Large intestine (tissue), 3 donors: ENCODE results near the gene KCTD3. TPM values are rescaled to one million over a fixed set of nuclear protein-coding genes. Genes with fewer than 3 reads are reported as not detected.

Source experiments
- DNase-seq, 2 donors: peaks; one replicate each; pipeline versions ENCODE4 v3.0.0 to v3.0.0-alpha.2; 2013
- H3K27ac ChIP-seq: one replicate; pipeline ENCODE4 v1.5.1; 2013; ENCODE audit warnings: low read length
- H3K27me3 ChIP-seq: 2 replicates; pipeline ENCODE4 v1.6.1; 2013; ENCODE audit warnings: low read length; ENCODE audit not compliant: control insufficient read depth, insufficient read depth
- H3K36me3 ChIP-seq: 2 replicates; pipeline ENCODE4 v1.6.1; 2013; ENCODE audit warnings: low read length; ENCODE audit not compliant: control insufficient read depth, insufficient read depth
- H3K4me1 ChIP-seq: one replicate; pipeline ENCODE4 v1.6.1; 2013; ENCODE audit warnings: low read length; ENCODE audit not compliant: control insufficient read depth, insufficient read depth
- H3K4me3 ChIP-seq: one replicate; pipeline ENCODE4 v1.5.1; 2013; ENCODE audit warnings: low read length
- H3K9me3 ChIP-seq: one replicate; pipeline ENCODE4 v1.6.1; 2013; ENCODE audit warnings: mild to moderate bottlenecking, low read depth, low read length, moderate library complexity; ENCODE audit not compliant: control insufficient read depth
- WGBS: methylation state at CpG from one replicate; pipeline ENCODE4 v1.1.5; 2013; ENCODE audit warnings: low lambda C conversion rate; ENCODE audit not compliant: insufficient coverage; 5-methylcytosine and 5-hydroxymethylcytosine counted together
- polyA plus RNA-seq: library from polyadenylated mRNA; unstranded; fragments of 120-200 nt; gene quantifications from one replicate; pipeline ENCODE4 v1.2.1, GENCODE V29; 2013

The KCTD3 gene
- polyA plus RNA-seq, 1 donor: 72.0 TPM

DNA sequence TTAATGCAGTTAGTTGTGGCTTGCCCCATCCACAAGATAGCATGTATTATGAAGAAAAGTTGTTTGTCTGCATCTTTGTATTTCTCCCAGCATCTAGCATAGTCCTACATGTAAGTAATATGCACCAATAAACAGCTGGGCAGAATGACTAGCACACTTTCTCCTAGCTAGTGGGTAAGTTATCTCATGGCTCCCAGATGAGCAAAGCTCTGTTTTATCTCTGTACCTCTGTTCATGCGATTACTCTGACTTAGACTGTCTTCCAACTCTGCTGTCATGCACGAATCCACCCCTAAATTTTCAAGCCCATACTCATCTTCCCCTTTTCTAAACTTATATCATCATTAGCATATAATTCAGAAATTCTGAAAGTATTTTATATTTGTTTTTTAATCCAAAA, 37.5 kb upstream of the KCTD3 start:
- no peaks in the 10 kb centered on the region for H3K36me3 ChIP-seq
- H3K27ac ChIP-seq: no peak overlapping the region
- no peak overlapping the region for H3K4me3 ChIP-seq
- no peaks in the 10 kb centered on the region for H3K4me1 ChIP-seq
- no peaks in the 10 kb centered on the region for H3K9me3 ChIP-seq
- H3K27me3 ChIP-seq: no peaks in the 10 kb centered on the region
- no peak for DNase-seq
- 87% methylated on average over 2 of the region's 2 CpGs for WGBS

DNA sequence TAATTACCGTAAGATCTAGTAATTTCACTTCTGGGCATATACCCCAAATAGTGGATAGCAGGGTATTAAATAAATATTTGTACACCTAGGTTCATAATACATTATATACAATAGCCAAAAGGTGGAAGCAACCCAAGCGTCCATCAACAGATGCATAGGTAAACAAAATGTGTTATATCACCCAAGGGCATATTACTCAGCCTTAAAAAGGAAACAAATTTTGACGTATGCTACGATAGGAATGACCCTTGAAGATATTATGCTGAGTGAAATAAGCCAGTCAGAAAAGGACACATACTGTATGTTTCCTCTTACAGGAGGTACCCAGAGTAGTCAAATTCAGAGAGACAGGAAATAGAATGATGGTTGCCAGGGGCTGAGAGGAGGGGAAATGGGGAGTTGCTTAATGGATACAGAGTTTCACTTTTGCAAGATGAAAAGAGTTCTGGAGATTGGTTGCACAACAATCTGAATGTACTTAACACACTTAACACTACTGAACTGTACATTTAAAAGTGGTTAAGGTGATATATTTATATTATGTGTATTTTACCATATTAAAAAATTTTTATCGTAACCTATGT, 36.6 kb upstream of the KCTD3 start:
- Histone ChIP-seq H3K27ac (no peak overlapping the region), H3K36me3 (no peaks in the 10 kb centered on the region), H3K4me3 (no peak overlapping the region), H3K27me3 (no peaks in the 10 kb centered on the region), H3K4me1 (no peaks in the 10 kb centered on the region), H3K9me3 (no peaks in the 10 kb centered on the region)
- WGBS: no CpG with 5 or more reads among the region's 5 CpGs
- DNase-seq: no peak

DNA sequence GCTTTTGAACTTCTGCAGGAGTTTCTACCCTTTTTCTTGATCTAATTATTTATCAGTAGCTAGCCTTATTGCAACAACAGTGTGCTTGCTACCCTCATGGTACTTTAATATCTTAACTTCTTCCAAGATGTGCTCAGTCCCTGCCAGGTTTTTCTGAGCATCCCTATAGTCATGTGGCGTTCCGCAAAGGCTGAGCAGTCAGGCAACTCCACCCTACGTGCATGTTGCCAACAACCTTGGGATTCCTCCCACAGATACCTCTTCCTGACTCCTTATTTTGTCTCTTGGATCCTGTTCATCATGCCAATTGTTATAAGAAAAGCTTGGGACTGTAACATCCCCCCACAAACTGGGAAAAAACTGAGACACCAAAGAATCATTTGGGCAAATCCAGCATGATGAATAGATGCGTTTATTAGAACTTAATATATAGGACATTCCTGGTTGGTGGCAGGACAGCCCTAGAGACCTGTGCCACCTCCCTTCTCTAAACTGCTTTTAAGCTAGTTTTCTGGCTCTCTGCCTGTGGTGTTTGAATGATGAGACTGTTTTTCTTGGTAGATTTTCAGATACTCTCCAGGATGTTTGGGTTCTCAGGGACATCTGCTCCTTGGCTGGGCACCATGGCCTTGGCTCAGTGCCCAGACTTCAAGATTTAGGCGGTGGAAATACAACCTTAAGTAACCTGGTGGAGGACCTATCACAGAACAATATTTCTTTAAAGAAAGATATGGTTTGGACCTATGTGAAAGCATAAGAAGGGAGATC, 27.1 kb upstream of the KCTD3 start:
- H3K27ac ChIP-seq: no peak overlapping the region
- no peaks in the 10 kb centered on the region for H3K27me3 ChIP-seq
- no peak overlapping the region for H3K4me3 ChIP-seq
- DNase-seq: no peak
- H3K4me1 ChIP-seq: peaks cover 3% of the 10 kb centered on the region
- peaks cover 6% of the 10 kb centered on the region for H3K9me3 ChIP-seq
- WGBS: 100% methylated on average over 1 of the region's 5 CpGs
- H3K36me3 ChIP-seq: no peaks in the 10 kb centered on the region

DNA sequence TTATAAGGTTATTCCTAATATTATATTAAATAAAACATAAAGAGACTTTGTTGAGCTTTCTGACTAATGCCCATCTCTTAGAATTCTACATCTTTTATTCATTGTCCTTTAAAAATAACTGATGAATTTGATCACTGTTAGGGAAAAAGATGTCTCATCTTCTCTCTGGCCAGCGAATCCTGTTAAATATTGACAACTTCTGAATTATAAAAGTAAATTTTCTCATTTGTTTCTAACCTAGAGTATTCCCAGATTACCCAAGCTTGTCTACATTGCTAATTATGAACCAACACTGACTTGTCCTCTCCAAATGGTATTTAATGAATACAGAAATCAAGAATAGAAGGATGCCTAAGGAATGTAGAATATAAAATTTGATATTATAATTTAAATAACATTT, 24.8 kb upstream of the KCTD3 start:
- peak overlapping the region; percentile 75 for H3K27ac ChIP-seq
- no peak overlapping the region for H3K4me3 ChIP-seq
- no peak for DNase-seq
- H3K4me1 ChIP-seq: peaks cover 3% of the 10 kb centered on the region
- H3K9me3 ChIP-seq: peaks cover 6% of the 10 kb centered on the region
- no peaks in the 10 kb centered on the region for H3K36me3 ChIP-seq
- WGBS: 100% methylated on average over 1 of the region's 1 CpG
- no peaks in the 10 kb centered on the region for H3K27me3 ChIP-seq

DNA sequence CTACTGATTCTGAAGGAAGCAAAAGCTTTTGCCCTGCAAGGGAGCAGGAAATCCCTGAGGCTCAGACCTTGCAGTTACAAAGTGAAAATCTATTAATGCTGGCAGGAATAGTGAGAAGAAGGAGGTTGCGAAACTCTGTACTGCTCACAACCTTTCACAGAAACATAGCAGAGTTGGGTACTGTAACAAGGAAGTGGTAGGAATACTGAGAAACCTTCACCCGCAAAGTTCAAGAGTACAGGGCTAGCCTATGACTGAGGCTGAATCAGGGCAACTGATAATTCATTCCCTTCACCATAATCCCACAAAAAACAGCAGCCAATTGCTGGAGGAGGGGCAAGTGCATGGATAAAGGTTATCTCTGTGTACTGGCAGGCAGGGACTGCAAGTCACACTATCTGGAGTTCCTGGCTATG, 23.9 kb upstream of the KCTD3 start:
- H3K9me3 ChIP-seq: peaks cover 6% of the 10 kb centered on the region
- H3K36me3 ChIP-seq: no peaks in the 10 kb centered on the region
- H3K27ac ChIP-seq: peak overlapping the region; percentile 75
- H3K27me3 ChIP-seq: no peaks in the 10 kb centered on the region
- DNase-seq: peak; percentile 71 to 83
- H3K4me3 ChIP-seq: no peak overlapping the region
- no CpG with 5 or more reads among the region's 2 CpGs for WGBS
- peaks cover 3% of the 10 kb centered on the region for H3K4me1 ChIP-seq

DNA sequence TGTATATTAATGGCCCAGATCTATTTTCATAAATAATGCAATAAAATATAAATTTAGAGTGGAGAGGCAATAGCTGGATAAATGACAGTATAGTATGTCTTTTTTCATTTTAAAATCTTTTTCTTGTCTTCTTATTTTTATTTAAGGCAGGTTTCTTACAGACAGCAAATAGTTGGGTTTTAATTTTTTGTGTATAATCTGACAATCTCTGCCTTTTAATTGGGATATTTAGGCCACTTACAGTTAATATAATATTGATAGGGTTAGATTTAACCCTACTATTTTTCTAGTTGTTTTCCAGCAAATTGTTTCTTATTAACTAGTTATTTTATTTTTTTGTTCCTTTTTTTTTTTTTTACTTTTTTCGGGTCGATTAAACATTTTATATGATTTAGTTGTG, 23.3 kb upstream of the KCTD3 start:
- WGBS: 100% methylated on average over 1 of the region's 2 CpGs
- H3K36me3 ChIP-seq: no peaks in the 10 kb centered on the region
- peaks cover 6% of the 10 kb centered on the region for H3K9me3 ChIP-seq
- no peaks in the 10 kb centered on the region for H3K27me3 ChIP-seq
- H3K27ac ChIP-seq: peak overlapping the region; percentile 17
- H3K4me3 ChIP-seq: no peak overlapping the region
- H3K4me1 ChIP-seq: peaks cover 3% of the 10 kb centered on the region
- no peak for DNase-seq

DNA sequence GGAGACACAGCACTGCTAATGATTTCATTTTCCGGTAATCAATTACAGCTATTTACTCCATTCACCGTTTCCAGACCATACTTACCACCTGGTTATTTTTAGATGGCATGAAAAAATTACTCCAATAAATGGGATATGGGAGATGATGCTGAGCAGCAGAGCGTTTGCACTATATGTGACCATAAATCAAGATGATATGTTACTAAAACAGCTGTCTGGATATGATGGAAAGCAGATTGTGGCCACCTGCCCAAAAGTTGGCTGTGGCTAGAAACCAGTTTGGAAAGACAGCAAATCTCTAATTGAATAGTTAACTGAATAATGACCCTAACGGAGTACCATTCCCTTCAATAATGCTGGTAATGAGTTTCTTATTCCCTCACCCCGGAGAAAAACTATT, 22.5 kb upstream of the KCTD3 start:
- WGBS: no CpG with 5 or more reads among the region's 5 CpGs
- H3K36me3 ChIP-seq: no peaks in the 10 kb centered on the region
- no peak for DNase-seq

DNA sequence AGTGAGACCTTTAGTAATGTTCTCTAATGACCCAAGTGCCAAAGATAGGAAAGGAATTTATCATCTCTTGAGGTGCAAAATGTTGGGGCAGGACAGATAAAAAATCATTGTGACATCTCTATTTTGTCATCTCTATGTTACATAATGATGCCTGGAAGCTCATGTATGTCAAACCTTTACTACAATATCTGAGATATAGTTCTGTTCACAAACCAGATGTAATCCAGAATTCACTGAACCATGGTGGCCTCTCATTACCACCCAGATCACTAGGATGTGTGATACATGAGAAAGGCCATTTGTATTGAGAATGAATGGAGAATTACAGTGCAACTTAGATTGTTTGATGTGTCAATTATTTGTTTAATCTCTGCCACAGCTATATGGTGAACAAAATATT, 22.0 kb upstream of the KCTD3 start:
- Histone ChIP-seq H3K9me3 (peaks cover 6% of the 10 kb centered on the region), H3K36me3 (no peaks in the 10 kb centered on the region), H3K27ac (no peak overlapping the region), H3K4me1 (peaks cover 3% of the 10 kb centered on the region), H3K4me3 (no peak overlapping the region), H3K27me3 (no peaks in the 10 kb centered on the region)
- no peak for DNase-seq

More for the DNA sequence above, 22.5 kb upstream of the KCTD3 start:
- Histone ChIP-seq H3K9me3 (peaks cover 6% of the 10 kb centered on the region), H3K27me3 (no peaks in the 10 kb centered on the region), H3K27ac (no peak overlapping the region), H3K4me1 (peaks cover 3% of the 10 kb centered on the region), H3K4me3 (no peak overlapping the region)

DNA sequence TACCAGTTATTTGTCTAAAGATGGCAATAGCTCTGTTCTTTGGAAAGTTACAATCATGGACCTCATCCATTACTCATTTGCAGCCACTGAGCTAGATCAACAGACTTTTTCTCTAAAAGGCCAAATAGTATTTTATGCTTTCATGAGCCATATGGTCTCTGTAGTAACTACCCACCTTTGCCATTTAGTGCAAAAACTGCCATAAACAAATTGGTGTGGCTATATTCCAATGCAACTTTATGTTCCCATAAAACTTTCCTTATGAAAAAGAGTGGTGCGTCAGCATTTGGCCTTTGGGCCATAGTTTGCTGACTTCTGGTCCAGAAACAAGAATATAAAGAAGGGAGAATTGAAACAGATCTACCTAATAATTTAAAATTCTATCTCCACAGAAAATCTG, 20.1 kb upstream of the KCTD3 start:
- no peak overlapping the region for H3K27ac ChIP-seq
- no peaks in the 10 kb centered on the region for H3K27me3 ChIP-seq
- no peaks in the 10 kb centered on the region for H3K36me3 ChIP-seq
- H3K4me3 ChIP-seq: no peak overlapping the region
- H3K9me3 ChIP-seq: peaks cover 6% of the 10 kb centered on the region
- WGBS: no CpG with 5 or more reads among the region's 1 CpG
- H3K4me1 ChIP-seq: peaks cover 3% of the 10 kb centered on the region
- DNase-seq: no peak

DNA sequence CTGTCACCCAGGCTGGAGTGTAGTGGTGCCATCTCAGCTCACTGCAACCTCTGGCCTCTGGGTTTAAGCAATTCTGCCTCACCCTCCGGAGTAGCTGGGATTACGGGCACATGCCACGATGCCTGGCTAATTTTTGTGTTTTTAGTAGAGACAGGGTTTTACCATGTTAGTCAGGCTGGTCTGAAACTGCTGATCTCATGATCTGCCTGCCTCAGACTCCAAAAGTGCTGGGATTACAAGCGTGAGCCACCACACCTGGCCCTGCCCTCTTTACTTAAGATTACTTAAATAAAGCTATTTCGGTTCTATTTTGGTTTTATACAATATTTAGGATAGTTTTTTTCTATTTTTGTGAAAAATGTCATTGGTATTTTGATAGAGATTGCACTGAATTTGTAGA, 15.3 kb upstream of the KCTD3 start:
- no peak overlapping the region for H3K27ac ChIP-seq
- no peaks in the 10 kb centered on the region for H3K27me3 ChIP-seq

DNA sequence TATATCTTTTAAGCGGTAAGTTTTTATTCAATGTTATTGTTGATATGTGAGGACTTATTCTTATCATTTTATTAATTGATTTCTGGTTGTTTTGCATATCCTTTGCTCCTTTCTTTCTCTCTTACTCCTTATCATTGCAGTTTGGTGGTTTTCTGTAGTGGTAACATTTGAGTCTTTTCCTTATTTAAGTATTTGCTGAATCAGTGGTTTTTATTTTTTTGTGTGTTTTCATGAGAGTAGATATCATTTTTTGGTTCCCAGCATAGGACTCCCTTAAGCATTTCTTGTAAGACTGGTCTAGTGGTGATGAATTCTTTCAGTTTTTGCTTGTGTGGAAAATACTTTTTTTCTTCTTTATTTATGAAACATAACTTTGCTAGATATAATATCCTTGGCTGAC, 12.2 kb upstream of the KCTD3 start:
- DNase-seq: no peak
- Histone ChIP-seq H3K27me3 (no peaks in the 10 kb centered on the region), H3K4me3 (no peak overlapping the region), H3K9me3 (peaks cover 16% of the 10 kb centered on the region), H3K36me3 (no peaks in the 10 kb centered on the region), H3K27ac (no peak overlapping the region), H3K4me1 (peaks cover 14% of the 10 kb centered on the region)
- WGBS: 100% methylated on average over 1 of the region's 1 CpG

More for the DNA sequence above, 15.3 kb upstream of the KCTD3 start:
- 100% methylated on average over 1 of the region's 5 CpGs for WGBS
- no peak for DNase-seq
- H3K4me1 ChIP-seq: peaks cover 2% of the 10 kb centered on the region
- no peak overlapping the region for H3K4me3 ChIP-seq
- no peaks in the 10 kb centered on the region for H3K36me3 ChIP-seq
- peaks cover 16% of the 10 kb centered on the region for H3K9me3 ChIP-seq
